Left ventricle myocardium superior (tissue), 1 donor: Measurements from ENCODE around the gene CCT3. TPM values are rescaled to one million over a fixed set of nuclear protein-coding genes. Genes with fewer than 3 reads are reported as not detected.
"Not testable (repeated sequence)": the region's sequence is repeated elsewhere in the genome, so short reads cannot be mapped to it uniquely, and the experiment has no call there.

Source experiments
- ATAC-seq: fragments of 200-7000 bp; cut with Tn5 transposase; one replicate; pipeline ENCODE4 v1.9.1; 2020; ENCODE audit warnings: mild to moderate bottlenecking, moderate library complexity
- DNase-seq: peaks from one replicate; pipeline ENCODE4 v3.0.0-alpha.2; 2020
- intact Hi-C: fragments of 100-400 bp; cut with micrococcal nuclease; formaldehyde crosslinking; loops from one replicate; pipeline ENCODE4 v1.11.0; 2022
- total RNA-seq: library from RNA; stranded (reverse); fragmentation: NEBNext Ultra II Directional; extraction: Animal tissue kit (Norgen Biotek cat#: 25700); gene quantifications from one replicate; pipeline ENCODE4 v1.2.1, GENCODE V29; 2021
- donor health status: DM: no; HTN: yes; CAD: no; lungs with severe emphysema.

Gene CCT3
- total RNA-seq, 1 donor from 2014 or later, result 131 TPM

DNA sequence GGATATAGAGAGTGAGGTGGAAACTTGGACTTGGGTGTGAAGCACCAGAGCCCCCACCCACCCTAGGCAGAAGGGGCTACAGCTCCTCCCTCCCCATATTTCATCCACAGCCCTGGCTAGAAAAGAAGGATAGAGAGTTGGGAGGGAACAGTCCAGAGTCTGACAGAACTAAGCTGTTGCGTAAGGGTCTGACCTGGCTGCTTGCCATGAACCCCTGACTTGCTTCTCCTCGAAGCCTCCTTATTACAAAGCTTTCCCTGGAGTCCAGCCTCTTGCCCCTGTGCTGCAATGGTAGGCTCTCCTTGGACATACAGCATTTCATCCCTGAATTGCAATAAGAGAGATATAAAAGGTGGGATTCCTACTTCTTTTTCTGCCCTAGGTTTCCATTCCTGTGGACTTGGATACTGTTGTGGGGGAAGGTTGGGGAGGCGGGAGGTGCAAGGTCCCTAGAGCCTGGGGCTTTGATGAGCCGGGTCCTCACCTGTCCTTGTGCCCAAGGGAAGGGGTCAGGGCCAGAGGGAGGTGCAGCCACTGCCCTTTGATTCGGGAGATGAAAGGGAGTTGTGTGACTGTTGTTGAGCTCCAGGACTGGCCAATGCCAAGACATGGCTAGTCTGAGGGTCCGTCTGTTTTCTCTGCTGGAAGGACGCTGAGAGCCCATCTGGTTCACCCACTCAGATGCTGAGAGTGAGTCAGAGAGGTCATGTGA lies 33.6 kb upstream of the CCT3 start:
- ATAC-seq (no peak), DNase-seq (peak; percentile 68)
- intact Hi-C loops, result no loop called here

DNA sequence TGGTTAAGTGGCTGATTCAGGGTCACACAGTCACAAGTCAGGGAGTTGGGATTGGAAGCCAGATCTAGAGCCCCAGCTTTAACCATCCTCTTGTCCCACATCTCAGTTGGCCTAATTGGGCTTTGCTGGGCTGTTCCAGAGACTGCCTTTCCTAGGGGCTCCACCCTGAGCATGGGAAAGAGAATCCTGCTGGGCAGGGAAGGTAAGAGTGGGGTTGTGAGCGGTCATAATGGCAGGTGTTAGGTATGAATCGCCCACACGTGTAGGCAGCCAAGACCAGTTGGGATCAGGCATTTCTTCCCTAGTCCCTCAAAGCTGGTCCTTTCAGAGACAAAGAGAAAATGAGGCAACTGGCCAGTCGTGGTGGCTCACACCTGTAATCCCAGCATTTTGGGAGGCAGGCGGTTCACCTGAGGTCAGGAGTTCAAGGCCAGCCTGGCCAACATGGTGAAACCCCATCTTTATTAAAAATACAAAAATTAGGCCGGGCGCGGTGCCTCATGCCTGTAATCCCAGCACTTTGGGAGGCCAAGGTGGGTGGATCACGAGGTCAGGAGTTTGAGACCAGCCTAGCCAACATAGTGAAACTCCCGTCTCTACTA lies 31.7 kb upstream of the CCT3 start:
- intact Hi-C loops, DNase-seq, ATAC-seq: not testable (repeated sequence)

DNA sequence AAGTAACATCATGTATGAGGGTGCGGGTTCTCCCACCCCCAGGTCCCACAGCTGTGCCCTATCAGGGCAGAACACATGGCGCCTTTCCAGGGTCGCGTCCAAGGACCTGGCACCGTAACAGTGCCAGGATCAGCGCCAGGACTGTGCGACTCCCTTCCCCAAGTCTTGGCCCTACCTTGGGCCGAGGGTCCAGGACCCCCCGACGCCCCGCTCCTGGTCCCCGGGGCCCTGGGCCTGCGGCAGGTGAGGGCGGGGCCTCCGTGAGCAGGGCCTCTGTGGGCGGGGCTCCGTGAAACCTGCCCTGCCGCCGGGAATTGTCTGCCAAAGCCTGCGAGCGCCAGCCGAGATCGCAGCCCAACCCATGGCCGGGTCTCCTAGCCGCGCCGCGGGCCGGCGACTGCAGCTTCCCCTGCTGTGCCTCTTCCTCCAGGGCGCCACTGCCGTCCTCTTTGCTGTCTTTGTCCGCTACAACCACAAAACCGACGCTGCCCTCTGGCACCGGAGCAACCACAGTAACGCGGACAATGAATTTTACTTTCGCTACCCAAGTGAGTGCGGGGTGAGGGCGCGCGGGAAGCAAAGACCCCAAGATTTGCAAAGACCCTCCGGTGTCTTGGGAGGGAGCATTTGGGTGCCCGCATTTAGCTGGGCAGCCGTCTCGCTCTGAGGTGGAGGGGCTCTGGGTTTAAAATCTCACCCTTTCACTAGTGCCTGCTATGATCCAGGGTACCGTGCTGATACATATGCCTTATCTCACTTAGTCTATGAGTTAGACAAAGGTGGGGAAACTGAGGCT lies 31.0 kb upstream of the CCT3 start, which contains the start of gene RHBG:
TSS of gene RHBG (plus strand) at position 323 of the 796 bp plus-strand sequence. CDS start at position 362, 39 bp downstream.
- DNase-seq (peak; percentile 67), ATAC-seq (peak; percentile 76)
- intact Hi-C loops, result no loop called here

DNA sequence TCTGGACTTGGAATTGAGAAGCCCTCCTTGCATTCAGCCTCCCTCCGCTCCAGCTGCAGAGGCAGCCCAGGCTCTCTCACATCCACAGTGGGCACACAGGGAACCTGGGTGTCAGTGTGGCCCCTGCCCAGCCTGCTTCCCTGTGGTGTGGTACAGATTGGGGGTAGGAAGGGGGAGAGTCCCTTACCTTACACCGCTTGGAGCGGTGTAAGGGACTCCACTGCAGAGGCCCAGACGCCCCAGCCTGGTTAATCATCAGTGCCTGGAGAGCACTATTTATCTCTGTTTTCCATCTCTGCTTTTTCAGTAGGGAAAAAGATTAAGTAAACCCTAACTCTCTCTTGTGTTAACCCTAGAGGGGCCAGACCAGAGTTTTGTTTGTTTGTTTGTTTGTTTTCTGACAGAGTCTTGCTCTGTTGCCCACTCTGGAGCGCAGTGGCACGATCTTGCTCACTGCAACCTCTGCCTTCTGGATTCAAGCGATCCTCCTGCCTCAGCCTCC lies 30.1 kb upstream of the CCT3 start:
- DNase-seq (no peak), ATAC-seq (no peak)
- intact Hi-C loops, result no loop called here

DNA sequence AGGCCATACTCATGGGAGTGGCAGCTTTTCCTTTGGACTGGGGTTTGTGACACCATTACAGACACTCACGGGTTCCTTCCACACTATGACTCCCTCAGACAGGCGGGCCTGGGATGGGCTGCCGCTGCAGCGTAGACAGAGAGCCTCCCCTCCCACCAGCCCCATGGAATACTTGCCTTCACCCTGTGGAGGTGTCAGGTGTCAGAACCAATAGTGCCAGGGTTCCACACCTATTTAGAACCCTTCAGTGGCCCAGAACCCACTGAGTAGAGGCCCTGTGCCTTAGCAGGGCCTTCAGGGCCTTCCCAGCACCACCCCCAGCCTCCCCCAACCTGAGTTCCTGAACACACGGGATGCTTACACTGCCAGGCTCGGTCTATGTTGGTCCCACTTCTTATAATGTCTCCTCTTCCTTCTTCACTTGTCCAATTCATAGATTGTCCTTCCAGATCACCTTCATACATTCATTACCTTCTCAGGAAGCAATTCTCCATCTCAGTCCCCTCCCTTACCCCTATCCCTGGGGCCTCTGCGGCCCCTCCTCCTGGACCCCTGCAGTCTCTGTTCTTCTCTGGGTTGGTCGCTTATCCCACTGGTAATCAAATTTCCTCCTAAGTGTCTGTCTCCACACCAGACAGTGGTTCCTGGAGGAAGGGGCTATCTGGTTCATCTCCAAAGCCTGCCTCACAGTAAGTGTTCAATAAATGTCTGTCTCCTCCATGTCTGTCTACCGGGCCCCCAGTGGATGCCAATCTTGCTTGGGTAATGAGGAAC lies 29.5 kb upstream of the CCT3 start:
- no peak for DNase-seq
- ATAC-seq, result no peak
- intact Hi-C loops, result no loop called here

DNA sequence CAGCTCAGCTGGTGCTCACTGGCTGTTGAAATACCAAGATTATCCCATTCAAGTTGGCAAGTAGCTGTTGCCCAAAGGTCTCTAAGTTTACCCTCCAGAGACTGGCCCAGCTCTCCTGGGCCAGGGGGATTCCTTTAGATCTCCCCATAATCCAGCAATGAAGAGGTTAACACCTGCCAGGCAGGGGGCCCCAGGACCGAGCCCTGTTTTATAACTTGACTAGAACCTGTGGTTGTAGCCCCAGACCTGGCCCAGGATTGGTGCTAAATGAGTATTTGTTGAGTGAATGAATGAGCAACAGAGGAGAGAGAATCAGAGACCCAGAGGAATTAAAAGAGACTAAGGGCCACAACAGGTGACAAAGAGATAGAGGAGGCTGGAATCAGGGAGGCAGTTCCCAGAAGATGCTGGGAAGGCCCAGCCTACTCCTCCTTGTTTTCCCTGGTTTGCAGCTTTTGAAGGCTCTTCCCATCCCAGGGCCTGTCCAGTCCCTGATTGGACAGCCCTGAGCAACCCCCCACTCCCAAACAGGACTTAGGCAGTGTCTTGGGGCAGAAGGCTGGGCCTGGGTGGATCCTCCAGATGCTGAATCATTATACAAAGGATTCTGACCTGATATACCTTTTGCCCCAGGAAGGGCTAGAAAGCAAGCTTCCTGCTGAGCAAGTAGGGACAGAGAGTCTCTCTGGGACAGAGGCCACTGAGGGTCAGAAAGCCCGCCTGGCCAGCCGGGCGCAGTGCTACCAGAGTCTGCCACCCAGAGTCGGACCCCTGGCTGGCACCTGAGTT lies 28.5 kb upstream of the CCT3 start:
- no peak for ATAC-seq
- intact Hi-C loops, result no loop called here
- no peak for DNase-seq

DNA sequence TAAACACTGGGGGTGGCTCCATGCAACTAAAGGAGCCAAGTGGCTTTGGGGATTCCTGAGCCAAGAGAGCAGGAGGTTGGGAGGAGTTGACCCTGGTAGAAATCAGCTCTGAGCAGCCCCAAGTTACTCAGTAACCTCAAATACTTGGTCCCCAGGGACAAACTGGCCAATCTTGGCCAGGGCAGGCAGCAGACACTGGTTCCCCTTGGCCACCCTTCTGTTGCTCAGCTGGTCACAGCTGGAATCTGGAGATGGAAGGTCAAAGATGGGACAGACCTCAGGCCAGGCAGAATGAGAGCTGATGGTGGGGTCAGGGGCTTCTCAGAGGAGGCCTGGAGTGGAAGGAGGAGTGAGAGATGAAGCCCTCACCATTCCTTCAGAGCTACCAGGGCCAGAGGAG lies 27.7 kb upstream of the CCT3 start:
- ATAC-seq (no peak), DNase-seq (no peak)
- intact Hi-C loops, result no loop called here

DNA sequence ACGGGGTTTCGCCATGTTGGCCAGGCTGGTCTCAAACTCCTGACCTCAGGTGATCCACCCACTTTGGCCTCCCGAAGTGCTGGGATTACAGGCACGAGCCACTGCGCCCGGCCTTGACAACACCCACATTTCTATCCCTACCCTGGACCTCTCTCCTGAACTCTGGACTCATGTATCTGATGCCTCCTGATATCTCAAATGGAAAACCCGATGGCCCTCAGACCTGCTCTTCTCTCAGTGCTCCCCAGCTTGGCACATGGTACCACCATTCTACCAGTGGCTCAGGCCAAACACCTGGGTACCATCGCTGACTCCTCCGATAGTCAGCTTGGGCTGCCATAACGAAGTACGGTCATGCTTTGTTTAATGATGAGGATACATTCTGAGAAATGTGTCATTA lies 22.4 kb upstream of the CCT3 start:
- ATAC-seq, result no peak
- intact Hi-C loops, result no loop called here
- no peak for DNase-seq

DNA sequence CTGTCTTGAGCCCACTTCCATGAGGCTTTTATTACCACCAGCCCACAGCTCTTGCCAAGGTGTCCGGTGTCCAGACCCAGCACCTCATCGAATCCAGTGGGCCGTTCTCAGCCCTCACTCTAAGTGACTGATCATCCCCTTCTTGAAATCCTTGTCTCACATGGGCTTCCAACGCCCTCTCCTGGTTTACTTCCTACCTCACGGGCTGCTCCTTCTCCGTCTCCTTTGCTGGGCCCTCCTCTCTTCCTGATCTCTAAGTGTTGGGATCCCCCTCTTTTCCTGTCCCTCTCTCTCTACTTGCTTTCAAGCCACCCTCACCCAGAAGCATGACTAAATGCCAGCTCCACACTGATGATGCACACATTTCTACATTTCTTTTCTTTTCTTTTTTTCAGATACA lies 21.9 kb upstream of the CCT3 start:
- DNase-seq, result no peak
- intact Hi-C loops, result no loop called here
- ATAC-seq, result no peak

DNA sequence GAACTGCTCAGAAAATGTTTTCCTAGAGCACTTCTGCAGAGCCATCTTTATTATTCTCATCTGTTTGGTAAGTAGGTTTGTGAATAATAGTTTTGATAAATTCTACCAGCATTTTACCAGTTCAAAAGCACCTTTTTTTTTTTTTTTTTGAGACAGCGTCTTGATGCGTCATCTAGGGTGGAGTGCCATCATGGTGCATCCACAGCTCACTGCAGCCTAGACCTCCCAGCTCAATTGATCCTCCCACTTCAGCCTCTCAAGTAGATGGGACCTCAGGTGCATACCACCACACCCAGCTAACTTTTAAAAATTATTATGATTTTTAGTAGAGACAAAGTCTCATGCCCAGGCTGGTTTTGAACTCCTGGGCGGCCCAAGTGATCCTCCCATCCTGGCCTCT lies 21.2 kb upstream of the CCT3 start:
- intact Hi-C loops, result no loop called here
- no peak for DNase-seq
- ATAC-seq, result no peak

DNA sequence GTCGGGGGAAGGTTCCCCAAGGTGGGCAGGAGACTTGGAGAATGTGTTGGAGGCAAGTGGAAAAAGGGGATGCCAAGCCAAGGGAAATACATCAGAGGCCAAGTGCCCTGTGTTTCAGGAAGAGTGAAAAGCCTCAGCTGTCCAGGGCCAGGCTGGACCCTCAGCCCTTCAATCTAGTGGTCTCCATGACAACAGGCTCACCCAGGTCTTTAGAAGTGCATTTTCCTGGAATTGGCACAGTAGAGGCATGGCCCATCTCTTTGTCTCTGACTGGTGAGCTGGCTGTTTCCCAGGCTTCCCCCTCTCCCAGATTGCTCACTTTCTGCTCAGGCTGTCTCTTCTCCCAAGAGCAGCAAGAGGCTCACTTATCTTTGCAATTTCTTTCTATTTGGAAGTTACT lies 20.5 kb upstream of the CCT3 start:
- intact Hi-C loops, result no loop called here
- DNase-seq (no peak), ATAC-seq (no peak)

DNA sequence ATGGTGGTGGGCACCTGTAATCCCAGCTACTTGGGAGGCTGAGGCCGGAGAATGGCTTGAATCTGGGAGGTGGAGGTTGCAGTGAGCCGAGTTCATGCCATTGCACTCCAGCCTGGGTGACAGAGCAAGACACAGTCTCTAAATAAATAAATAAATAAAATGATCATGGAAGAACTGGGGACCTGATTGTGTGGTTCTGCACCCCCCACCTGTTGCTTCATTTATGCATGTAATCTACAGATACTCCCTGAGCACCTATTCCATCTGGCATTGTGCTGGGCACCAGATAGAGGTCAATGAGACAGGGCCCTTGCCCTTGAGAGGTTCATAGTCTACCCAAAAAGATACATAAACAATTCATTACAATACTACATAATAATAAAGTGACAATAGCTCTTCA lies 19.9 kb upstream of the CCT3 start:
- ATAC-seq, result no peak
- DNase-seq, result no peak
- intact Hi-C loops, result no loop called here

DNA sequence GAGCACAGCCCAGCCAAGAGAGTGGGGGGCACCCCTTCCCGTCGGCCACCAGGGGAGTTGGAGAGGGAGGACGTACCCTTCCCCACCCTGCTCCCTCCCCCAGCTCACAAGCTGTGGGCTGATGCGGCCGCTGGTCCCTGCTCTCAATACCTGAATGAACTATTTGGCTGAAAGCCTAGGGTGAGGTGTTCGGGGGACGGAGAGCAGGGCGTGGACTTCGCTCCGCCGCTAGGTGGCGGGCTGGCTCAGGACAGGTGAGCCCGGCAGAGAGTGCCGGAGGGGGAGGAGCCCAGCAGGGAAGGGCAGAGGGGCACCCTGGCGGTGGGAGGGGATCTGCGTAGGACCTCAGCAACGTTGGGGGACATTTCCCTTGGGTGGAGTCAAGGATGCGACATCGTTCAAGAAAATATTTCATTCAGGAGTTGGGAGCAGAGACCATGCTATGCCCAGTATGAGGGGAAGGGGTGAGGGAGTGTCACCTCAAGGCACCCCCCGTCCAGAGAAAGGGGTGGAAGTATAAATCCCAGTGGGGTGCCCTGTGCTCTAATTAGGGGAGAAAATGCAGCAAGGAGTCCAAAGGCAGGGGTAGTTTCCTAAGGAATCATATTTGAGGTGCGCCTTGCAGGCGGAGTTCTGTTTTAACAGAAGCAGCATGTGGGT lies 18.9 kb upstream of the CCT3 start:
- intact Hi-C loops, result no loop called here
- ATAC-seq (peak; percentile 84), DNase-seq (peak; percentile 45)

DNA sequence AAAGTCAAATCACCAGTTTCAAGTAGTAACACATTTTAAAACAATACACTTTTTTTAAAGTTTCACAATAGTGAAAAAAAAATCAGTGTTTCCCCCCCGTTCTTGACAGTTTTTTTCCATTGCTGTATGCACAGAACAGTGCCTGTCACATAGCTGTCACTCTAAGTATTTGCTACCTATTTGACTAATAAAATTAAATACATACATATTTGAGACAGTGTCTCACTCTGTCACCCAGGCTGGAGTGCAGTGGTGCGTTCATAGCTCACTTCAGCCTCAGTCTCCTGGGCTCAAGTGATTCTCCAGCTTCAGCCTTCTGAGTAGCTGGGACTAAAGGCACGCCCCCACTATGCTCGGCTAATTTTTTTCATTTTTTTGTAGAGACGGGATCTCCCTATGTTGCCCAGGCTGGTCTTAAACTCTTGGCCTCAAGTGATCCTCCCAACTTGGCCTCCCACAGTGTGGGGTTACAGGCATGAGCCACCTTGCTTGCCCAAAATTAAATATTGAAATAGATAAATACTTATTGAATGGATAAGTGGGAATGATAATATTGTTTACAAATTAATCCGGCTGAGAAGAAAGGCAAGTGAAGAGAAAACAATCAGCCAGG lies 18.3 kb upstream of the CCT3 start:
- intact Hi-C loops, result no loop called here
- no peak for ATAC-seq

DNA sequence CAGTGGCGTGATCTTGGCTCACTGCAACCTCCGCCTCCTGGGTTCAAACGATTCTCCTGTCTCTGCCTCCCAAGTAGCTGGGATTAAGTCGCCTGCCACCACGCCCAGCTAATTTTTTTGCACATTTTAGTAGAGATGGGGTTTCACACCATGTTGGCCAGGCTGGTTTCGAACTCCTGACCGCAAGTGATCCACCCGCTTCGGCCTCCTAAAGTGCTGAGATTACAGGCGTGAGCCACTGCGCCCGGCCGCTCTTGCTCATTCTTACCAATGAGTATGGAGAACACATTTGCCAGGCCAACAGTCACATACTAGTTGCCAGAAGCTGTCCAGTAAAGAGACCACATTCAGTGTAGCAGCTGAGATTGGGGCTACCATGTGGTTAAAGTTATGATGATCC lies 14.4 kb upstream of the CCT3 start:
- intact Hi-C loops, ATAC-seq, DNase-seq: not testable (repeated sequence)

More for the DNA sequence above, 18.3 kb upstream of the CCT3 start:
- no peak for DNase-seq

DNA sequence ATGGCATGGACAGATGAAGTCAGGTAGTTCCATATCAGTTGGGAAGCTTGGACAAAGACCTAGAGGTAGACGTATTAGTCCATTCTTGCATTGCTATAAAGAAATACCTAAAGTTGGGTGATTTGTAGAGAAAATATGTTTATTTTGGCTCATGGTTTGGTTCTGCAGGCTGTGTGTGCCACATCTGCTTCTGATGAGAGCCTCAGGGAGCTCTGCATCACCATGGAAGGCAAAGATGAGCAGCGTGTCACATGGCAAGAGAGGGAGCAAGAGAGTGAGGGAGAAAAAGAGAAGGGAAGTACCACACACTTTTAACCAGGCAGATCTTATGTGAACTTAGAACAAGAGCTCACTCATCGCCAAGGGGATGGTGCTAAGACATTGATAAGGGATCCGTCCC lies 9.2 kb upstream of the CCT3 start:
- ATAC-seq, result no peak
- intact Hi-C loops, result no loop called here
- DNase-seq, result no peak

DNA sequence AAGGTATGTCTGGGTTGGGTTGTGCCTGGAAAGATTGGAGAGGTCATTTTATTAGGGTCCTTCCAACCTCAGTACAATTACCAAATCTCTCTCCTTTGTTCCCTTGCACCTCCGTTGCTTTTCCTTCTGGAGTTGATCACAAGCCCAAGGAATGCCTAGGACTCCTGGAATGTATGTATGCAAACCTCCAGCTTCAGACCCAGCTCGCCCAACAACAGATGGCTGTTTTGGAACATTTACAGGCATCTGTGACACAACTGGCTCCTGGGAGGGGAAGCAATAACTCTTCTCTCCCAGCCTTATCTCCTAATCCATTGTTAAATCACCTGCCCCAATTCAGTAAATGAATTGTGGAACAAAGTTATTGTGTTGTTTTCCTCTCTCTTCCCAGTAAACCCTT lies 8.5 kb upstream of the CCT3 start:
- ATAC-seq (no peak), DNase-seq (no peak)
- intact Hi-C loops, result no loop called here

DNA sequence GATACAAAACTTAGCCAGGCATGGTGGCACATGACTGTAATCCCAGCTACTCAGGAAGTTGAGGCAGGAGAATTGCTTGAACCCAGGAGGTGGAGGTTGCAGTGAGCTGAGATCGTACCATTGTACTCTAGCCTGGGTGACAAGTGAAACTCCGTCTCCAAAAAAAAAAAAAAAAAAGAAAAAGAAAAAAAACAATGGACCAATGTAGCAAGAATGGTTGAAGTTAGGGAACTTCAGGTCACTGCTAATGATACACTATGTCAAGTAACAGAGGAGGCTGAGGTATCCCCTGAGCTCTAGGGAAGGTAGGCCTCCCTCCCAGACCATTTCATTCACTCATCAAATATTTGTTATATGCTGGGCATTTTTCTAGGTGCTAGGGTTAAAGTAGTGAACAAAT lies 7.9 kb upstream of the CCT3 start:
- DNase-seq, intact Hi-C loops, ATAC-seq: not testable (repeated sequence)
